HepG2 (cell line): Measurements from ENCODE around the gene DGKD. TPM values are rescaled to one million over a fixed set of nuclear protein-coding genes. Genes with fewer than 3 reads are reported as not detected.

Source experiments
- AGO2 ChIP-seq: fragments of 200-400 bp; formaldehyde crosslinking; optimal IDR thresholded peaks from 2 replicates; pipeline ENCODE3; 2017; ENCODE audit warnings: mild to moderate bottlenecking, low read depth, low read length, moderate library complexity
- ARNTL ChIP-seq: sonication (generic); formaldehyde crosslinking; IDR thresholded peaks from 2 replicates; pipeline ENCODE4 v1.4.0; 2020; ENCODE audit warnings: mild to moderate bottlenecking, missing genetic modification reagents
- GATAD2A ChIP-seq: IDR thresholded peaks from 2 replicates; pipeline ENCODE4 v1.6.1; 2016
- HMG20A ChIP-seq: IDR thresholded peaks from 2 replicates; pipeline ENCODE4 v1.6.1; 2016; ENCODE audit warnings: borderline replicate concordance
- HNRNPL ChIP-seq: fragments of 200-400 bp; formaldehyde crosslinking; IDR thresholded peaks from 2 replicates; pipeline ENCODE4 v1.6.1; 2017; ENCODE audit warnings: mild to moderate bottlenecking, low read depth, low read length
- KDM4B ChIP-seq: sonication (generic); formaldehyde crosslinking; IDR thresholded peaks from 2 replicates; pipeline ENCODE4 v1.4.0; 2020; ENCODE audit warnings: missing genetic modification reagents
- MED1 ChIP-seq: sonication (generic); formaldehyde crosslinking; IDR thresholded peaks from 2 replicates; pipeline ENCODE4 v1.4.0; 2020; ENCODE audit warnings: missing genetic modification reagents
- NCOR1 ChIP-seq: fragments of 200-600 bp; sonication (generic); IDR thresholded peaks from 2 replicates; pipeline ENCODE4 v1.7.0; 2017; ENCODE audit warnings: antibody characterized with exemption, low read length, borderline replicate concordance
- RCOR2 ChIP-seq: IDR thresholded peaks from 2 replicates; pipeline ENCODE4 v1.6.1; 2016; ENCODE audit warnings: missing biosample characterization, missing genetic modification reagents
- REL ChIP-seq: sonication (generic); formaldehyde crosslinking; conservative IDR thresholded peaks from 2 replicates; pipeline ENCODE4 v1.8.0; 2022; ENCODE audit warnings: mild to moderate bottlenecking, missing genetic modification reagents, moderate library complexity
- RXRA ChIP-seq: sonication (generic); formaldehyde crosslinking; IDR thresholded peaks from 2 replicates; pipeline ENCODE4 v1.5.1; 2020; ENCODE audit warnings: missing genetic modification reagents
- RXRB ChIP-seq: IDR thresholded peaks from 2 replicates; pipeline ENCODE4 v1.6.1; 2016; ENCODE audit warnings: borderline replicate concordance, missing genetic modification reagents, missing compliant biosample characterization
- SALL1 ChIP-seq: sonication (generic); formaldehyde crosslinking; IDR thresholded peaks from 2 replicates; pipeline ENCODE4 v1.8.0; 2022; ENCODE audit warnings: mild to moderate bottlenecking, missing genetic modification reagents
- SOX6 ChIP-seq, 2 experiments: fragments of 450-650 bp in 1 of 2; sonication (generic) in 1 of 2; formaldehyde crosslinking in 1 of 2; IDR thresholded peaks; 2 replicates each; pipeline versions ENCODE4 v1.4.0 to v1.6.1; 2017 to 2020; ENCODE audit warnings: antibody characterized with exemption in 1 of 2, mild to moderate bottlenecking in 1 of 2, missing genetic modification reagents in 1 of 2
- SRSF1 ChIP-seq: fragments of 200-400 bp; formaldehyde crosslinking; optimal IDR thresholded peaks from 2 replicates; pipeline ENCODE3; 2017; ENCODE audit warnings: mild to moderate bottlenecking, low read depth, low read length, moderate library complexity
- TARDBP ChIP-seq: sonication (generic); formaldehyde crosslinking; IDR thresholded peaks from 2 replicates; pipeline ENCODE4 v1.8.0; 2022; ENCODE audit warnings: mild to moderate bottlenecking, missing genetic modification reagents
- ZNF24 ChIP-seq: fragments of 450-650 bp; IDR thresholded peaks from 2 replicates; pipeline ENCODE4 v1.6.1; 2017; ENCODE audit warnings: antibody characterized with exemption, mild to moderate bottlenecking
- ZNF256 ChIP-seq: sonication (generic); formaldehyde crosslinking; conservative IDR thresholded peaks from 2 replicates; pipeline ENCODE4 v1.4.0; 2020; ENCODE audit warnings: missing genetic modification reagents
- ZNF292 ChIP-seq: sonication (generic); formaldehyde crosslinking; IDR thresholded peaks from 2 replicates; pipeline ENCODE4 v1.8.1; 2022; ENCODE audit warnings: mild to moderate bottlenecking, low read depth, missing genetic modification reagents, borderline replicate concordance
- ZNF34 ChIP-seq: sonication (generic); formaldehyde crosslinking; IDR thresholded peaks from 2 replicates; pipeline ENCODE4 v1.4.0; 2020; ENCODE audit warnings: mild to moderate bottlenecking, missing genetic modification reagents, borderline replicate concordance
- ZNF431 ChIP-seq: sonication (generic); formaldehyde crosslinking; IDR thresholded peaks from 2 replicates; pipeline ENCODE4 v1.9.0; 2022; ENCODE audit warnings: missing genetic modification reagents, low read depth, mild to moderate bottlenecking, borderline replicate concordance
- ZNF746 ChIP-seq: sonication (generic); formaldehyde crosslinking; IDR thresholded peaks from 2 replicates; pipeline ENCODE4 v1.8.0; 2022; ENCODE audit warnings: mild to moderate bottlenecking, missing genetic modification reagents
- ZNF761 ChIP-seq: sonication (generic); formaldehyde crosslinking; conservative IDR thresholded peaks from 2 replicates; pipeline ENCODE4 v1.4.0; 2020; ENCODE audit warnings: mild to moderate bottlenecking, missing genetic modification reagents
- polyA plus RNA-seq, 8 experiments: library from polyadenylated mRNA; depleted of rRNA in 3 of 8; stranded (reverse) in 7 of 8; unstranded in 1 of 8; fragments of >200 nt; fragmentation: Illumina TruSeq in 4 of 8; extraction: Trizol in 4 of 8; gene quantifications; 2 replicates each; pipeline versions ENCODE4 v1.2.1 to v1.2.3, GENCODE V29; 2011 to 2016; ENCODE audit warnings: low read depth in 4 of 8, missing spikeins in 1 of 8, mixed read lengths in 1 of 8; ENCODE audit not compliant: insufficient read depth in 1 of 8
- total RNA-seq, 5 experiments: library from RNA; depleted of rRNA; stranded (reverse); fragments of >200 nt; fragmentation: Illumina TruSeq; extraction: Trizol; gene quantifications; 2 replicates each; pipeline ENCODE4 v1.2.3, GENCODE V29; 2016; ENCODE audit warnings: low read depth in 1 of 5
- TF ChIP-seq, protein P1 (sequence below): sonication (generic); formaldehyde crosslinking; IDR thresholded peaks from 2 replicates; pipeline ENCODE4 v1.9.0; 2022; ENCODE audit warnings: missing genetic modification reagents, mild to moderate bottlenecking, borderline replicate concordance
- TF ChIP-seq, protein P2 (sequence below): IDR thresholded peaks from 2 replicates; pipeline ENCODE4 v1.6.1; 2012; ENCODE audit warnings: inconsistent platforms
- TF ChIP-seq, protein P3 (sequence below): IDR thresholded peaks from 2 replicates; pipeline ENCODE4 v1.6.1; 2016; ENCODE audit warnings: mild to moderate bottlenecking
- TF ChIP-seq, protein P4 (sequence below): IDR thresholded peaks from 2 replicates; pipeline ENCODE4 v1.6.1; 2016; ENCODE audit warnings: missing compliant biosample characterization, missing genetic modification reagents, borderline replicate concordance

DGKD gene
- total and polyA plus RNA-seq, 2 of the 13 experiments (the other 11 are each of a cell fraction or from before 2014, with no cell fraction given): 24.5 to 33.2 TPM

DNA sequence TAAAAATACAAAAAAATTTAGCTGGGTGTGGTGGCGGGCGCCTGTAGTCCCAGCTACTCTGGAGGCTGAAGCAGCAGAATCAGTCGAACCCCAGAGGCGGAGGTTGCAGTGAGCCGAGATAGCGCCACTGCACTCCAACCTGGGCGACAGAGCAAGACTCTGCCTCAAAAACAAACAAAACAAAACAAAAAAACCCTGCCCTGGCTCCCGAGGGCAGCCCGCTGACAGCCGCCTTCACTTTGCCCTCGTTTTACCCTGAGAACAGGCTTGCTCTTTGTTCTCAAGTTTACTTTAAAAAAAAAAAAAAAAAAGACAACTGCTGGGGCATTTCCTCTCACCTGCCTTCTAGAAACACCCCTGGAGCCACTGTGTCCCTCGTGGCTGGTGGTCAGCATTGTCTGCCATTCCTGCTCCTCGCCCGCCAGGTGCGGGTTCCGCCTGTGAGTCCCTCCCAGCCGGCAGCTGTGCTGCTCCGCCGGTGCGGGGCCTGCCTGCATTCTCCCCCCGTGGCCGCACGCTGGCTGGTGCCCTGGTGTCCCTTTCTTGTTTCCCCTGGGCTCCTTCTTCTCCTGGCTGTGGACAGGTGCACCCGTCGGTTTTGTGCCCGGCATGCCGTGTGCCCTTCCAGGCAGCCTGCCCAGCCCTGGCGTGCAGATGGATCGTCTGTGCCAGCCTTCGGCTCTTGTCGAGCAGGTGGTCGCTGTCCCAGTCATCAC, 106.6 kb downstream of the DGKD start (continued):
- TF ChIP-seq, protein P1, sequence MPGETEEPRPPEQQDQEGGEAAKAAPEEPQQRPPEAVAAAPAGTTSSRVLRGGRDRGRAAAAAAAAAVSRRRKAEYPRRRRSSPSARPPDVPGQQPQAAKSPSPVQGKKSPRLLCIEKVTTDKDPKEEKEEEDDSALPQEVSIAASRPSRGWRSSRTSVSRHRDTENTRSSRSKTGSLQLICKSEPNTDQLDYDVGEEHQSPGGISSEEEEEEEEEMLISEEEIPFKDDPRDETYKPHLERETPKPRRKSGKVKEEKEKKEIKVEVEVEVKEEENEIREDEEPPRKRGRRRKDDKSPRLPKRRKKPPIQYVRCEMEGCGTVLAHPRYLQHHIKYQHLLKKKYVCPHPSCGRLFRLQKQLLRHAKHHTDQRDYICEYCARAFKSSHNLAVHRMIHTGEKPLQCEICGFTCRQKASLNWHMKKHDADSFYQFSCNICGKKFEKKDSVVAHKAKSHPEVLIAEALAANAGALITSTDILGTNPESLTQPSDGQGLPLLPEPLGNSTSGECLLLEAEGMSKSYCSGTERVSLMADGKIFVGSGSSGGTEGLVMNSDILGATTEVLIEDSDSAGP (CRISPR knock-in tag): 0 out of 2 replicates have a peak, but pooled peaks have one; percentile 22
- TF ChIP-seq KDM4B (no peak), SRSF1 (peak; percentile 45), ZNF761 (CRISPR knock-in tag) (no peak), HNRNPL (0 out of 2 replicates have a peak, but pooled peaks have one; percentile 40), ZNF256 (CRISPR knock-in tag) (no peak), RXRB (CRISPR knock-in tag) (peak; percentile 91; the same call in 1 of the 2 replicates), ARNTL (CRISPR knock-in tag) (no peak), SALL1 (peak; percentile 15; the same call in 1 of the 2 replicates), SOX6 (IDR thresholded peaks at IDR 0.05) (no peak), SOX6 (CRISPR knock-in tag; IDR thresholded peaks at IDR 0.05) (peak; percentile 86), GATAD2A (CRISPR knock-in tag) (peak; percentile 58; the same call in 1 of the 2 replicates), ZNF746 (CRISPR knock-in tag) (no peak), RXRA (peak; percentile 73), NCOR1 (peak; percentile 48; the same call in 1 of the 2 replicates), AGO2 (peak; percentile 55), HMG20A (CRISPR knock-in tag) (no peak), ZNF24 (no peak), TARDBP (peak; percentile 57), ZNF292 (CRISPR knock-in tag) (no peak), ZNF34 (CRISPR knock-in tag) (no peak), REL (CRISPR knock-in tag) (no peak), ZNF431 (CRISPR knock-in tag) (peak; percentile 89), MED1 (0 out of 2 replicates have a peak, but pooled peaks have one; percentile 29), RCOR2 (CRISPR knock-in tag) (0 out of 2 replicates have a peak, but pooled peaks have one; percentile 24)
- TF ChIP-seq, protein P2, sequence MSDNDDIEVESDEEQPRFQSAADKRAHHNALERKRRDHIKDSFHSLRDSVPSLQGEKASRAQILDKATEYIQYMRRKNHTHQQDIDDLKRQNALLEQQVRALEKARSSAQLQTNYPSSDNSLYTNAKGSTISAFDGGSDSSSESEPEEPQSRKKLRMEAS: peak; percentile 75
- TF ChIP-seq, protein P3, sequence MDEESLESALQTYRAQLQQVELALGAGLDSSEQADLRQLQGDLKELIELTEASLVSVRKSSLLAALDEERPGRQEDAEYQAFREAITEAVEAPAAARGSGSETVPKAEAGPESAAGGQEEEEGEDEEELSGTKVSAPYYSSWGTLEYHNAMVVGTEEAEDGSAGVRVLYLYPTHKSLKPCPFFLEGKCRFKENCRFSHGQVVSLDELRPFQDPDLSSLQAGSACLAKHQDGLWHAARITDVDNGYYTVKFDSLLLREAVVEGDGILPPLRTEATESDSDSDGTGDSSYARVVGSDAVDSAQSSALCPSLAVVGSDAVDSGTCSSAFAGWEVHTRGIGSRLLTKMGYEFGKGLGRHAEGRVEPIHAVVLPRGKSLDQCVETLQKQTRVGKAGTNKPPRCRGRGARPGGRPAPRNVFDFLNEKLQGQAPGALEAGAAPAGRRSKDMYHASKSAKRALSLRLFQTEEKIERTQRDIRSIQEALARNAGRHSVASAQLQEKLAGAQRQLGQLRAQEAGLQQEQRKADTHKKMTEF (CRISPR knock-in tag): peak; percentile 39; the same call in 1 of the 2 replicates
- TF ChIP-seq, protein P4, sequence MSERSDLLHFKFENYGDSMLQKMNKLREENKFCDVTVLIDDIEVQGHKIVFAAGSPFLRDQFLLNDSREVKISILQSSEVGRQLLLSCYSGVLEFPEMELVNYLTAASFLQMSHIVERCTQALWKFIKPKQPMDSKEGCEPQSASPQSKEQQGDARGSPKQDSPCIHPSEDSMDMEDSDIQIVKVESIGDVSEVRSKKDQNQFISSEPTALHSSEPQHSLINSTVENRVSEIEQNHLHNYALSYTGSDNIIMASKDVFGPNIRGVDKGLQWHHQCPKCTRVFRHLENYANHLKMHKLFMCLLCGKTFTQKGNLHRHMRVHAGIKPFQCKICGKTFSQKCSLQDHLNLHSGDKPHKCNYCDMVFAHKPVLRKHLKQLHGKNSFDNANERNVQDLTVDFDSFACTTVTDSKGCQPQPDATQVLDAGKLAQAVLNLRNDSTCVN: no peak
